ENCODE data around the gene SLC36A4.
A peak's percentile ranks its signal among the peaks of the same experiment; 100 is the strongest.

The SLC36A4 gene

DNA sequence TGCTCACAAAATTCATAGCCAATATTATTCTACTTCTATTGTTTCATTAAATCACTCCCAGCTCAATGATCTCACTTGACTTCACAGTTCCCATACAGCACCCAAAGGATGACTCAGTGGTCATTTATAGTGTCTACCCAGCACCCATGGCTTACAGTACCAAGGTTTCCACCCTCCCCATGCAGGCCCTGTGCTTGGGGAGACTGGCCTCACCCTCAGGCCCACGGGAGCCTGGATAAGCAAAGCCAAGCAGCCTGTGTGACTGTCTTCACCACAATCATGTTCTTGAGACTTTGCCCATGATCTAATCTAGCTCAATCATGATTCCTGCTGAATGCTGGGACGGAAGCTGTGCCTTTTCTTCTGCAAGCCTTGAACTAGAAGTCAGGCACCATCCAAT lies 97.6 kb downstream of the SLC36A4 start:
- no peak overlapping the region for H3K27ac ChIP-seq (ENCODE audit: poor library complexity, severe bottlenecking)
- ATAC-seq (ENCODE audit: low read depth) (peak; percentile 42; the same call in 1 of the 3 replicates), DNase-seq (ENCODE audit: low spot score) (no peak)
- H3K4me1 ChIP-seq (ENCODE audit: insufficient read depth, poor library complexity, severe bottlenecking) = no peaks in the 10 kb centered on the region
- no peak overlapping the region for H3K4me3 ChIP-seq (ENCODE audit: severe bottlenecking)
- no peak for TF ChIP-seq CTCF (IDR thresholded peaks at IDR 0.05; ENCODE audit: poor library complexity, severe bottlenecking)
- H3K36me3 ChIP-seq (ENCODE audit: low read depth) = no peaks in the 10 kb centered on the region
- peaks cover 2% of the 10 kb centered on the region for H3K27me3 ChIP-seq (ENCODE audit: insufficient read depth, poor library complexity, severe bottlenecking)
- peaks cover 2% of the 10 kb centered on the region for H3K9me3 ChIP-seq (ENCODE audit: severe bottlenecking)

DNA sequence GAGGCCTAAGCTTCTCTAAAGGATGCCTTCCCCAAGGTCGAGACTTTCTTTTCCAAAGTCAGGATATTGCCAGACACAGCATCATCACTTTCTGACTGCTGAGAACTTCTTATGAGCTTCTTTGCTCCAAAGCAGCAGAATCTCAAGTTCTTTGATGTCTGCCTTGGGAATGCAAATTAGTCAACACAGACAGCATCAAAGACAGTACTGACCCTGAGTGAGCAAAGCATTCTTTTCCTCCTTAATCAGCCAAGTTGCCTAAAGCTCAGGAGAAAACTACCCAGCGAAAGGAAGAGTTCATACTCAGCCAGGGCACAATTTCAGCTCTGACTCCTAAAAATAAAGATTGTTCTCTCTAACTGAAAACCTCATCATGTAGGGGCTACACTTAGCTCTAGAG lies 98.0 kb downstream of the SLC36A4 start:
- Histone ChIP-seq H3K4me1 (ENCODE audit: insufficient read depth, poor library complexity, severe bottlenecking) (no peaks in the 10 kb centered on the region), H3K27me3 (ENCODE audit: insufficient read depth, poor library complexity, severe bottlenecking) (peaks cover 2% of the 10 kb centered on the region), H3K4me3 (ENCODE audit: severe bottlenecking) (no peak overlapping the region), H3K27ac (ENCODE audit: poor library complexity, severe bottlenecking) (no peak overlapping the region), H3K36me3 (ENCODE audit: low read depth) (no peaks in the 10 kb centered on the region), H3K9me3 (ENCODE audit: severe bottlenecking) (peaks cover 2% of the 10 kb centered on the region)
- no peak for TF ChIP-seq CTCF (IDR thresholded peaks at IDR 0.05; ENCODE audit: poor library complexity, severe bottlenecking)
- DNase-seq (ENCODE audit: low spot score) (no peak), ATAC-seq (ENCODE audit: low read depth) (no peak)

Measured in RWPE2 (cell line).